Measurements from ENCODE around the gene NOL6.

Gene NOL6

DNA sequence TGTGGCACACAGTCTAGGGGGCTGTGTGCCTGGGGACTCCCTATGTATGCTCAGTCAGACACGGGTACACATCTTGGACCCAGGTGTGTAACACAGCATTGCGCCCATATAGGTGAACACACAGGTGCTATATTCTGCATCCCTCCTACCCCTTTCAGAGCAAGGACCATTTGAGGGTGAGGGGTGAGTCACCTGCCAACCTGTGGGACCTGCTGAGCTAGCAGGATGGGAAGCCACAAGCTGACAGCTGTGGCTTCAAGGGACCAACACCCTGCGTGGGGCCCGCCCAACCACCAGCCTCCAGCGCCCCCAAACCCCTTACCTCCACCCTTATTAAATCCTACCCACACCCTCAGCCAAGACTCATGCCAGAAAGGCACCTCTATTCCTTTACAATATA is 56.7 kb downstream of the NOL6 start:
- FAIRE-seq (no peak), DNase-seq (ENCODE audit: insufficient read length, low spot score) (no peak)
- TF ChIP-seq SPI1 (IDR thresholded peaks at IDR 0.05; ENCODE audit: low read depth, low read length) (no peak), PAX5 (IDR thresholded peaks at IDR 0.05; ENCODE audit: insufficient read depth, low read length, severe bottlenecking) (no peak)

DNA sequence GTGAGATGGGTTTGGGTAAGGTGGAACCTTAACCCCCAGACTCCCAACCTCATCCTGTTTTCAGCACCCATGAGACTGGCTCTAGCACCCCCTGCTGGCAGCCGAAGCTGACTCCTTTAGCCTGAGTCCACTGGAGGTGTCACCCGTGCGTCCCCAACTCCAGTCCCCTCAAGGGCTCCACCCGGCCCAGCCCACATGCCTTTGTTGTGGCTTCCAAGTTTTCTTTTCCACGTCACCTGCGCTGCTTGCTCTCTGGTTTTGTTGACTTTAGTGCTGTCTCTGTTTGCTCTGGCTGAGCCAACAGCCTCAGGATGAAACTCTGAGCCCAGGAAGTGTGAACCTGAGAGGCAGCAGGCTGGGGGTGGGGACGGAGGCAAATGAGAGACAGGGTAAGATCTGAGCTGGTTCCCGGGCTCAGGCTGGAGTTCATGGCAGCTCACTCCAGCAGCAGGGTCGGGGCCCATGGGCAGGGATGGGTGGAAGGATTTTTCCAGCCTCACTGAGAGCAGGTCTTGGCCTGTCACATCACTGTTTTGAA is 58.2 kb downstream of the NOL6 start:
- TF ChIP-seq POLR2A (IDR thresholded peaks at IDR 0.05; ENCODE audit: low read depth, low read length): no peak
- no peak for TF ChIP-seq TAF1 (IDR thresholded peaks at IDR 0.05; ENCODE audit: low read depth, low read length)
- no peak for TF ChIP-seq POU2F2 (IDR thresholded peaks at IDR 0.05; ENCODE audit: low read depth, low read length)
- TF ChIP-seq SPI1 (IDR thresholded peaks at IDR 0.05; ENCODE audit: low read depth, low read length): no peak
- no peak for TF ChIP-seq POLR2AphosphoS5 (IDR thresholded peaks at IDR 0.05; ENCODE audit: low read depth, low read length)
- no peak for TF ChIP-seq PAX5 (IDR thresholded peaks at IDR 0.05; ENCODE audit: insufficient read depth, low read length, severe bottlenecking)
- peak; percentile 76 for DNase-seq (ENCODE audit: insufficient read length, low spot score)
- peak; percentile 58 for FAIRE-seq

DNA sequence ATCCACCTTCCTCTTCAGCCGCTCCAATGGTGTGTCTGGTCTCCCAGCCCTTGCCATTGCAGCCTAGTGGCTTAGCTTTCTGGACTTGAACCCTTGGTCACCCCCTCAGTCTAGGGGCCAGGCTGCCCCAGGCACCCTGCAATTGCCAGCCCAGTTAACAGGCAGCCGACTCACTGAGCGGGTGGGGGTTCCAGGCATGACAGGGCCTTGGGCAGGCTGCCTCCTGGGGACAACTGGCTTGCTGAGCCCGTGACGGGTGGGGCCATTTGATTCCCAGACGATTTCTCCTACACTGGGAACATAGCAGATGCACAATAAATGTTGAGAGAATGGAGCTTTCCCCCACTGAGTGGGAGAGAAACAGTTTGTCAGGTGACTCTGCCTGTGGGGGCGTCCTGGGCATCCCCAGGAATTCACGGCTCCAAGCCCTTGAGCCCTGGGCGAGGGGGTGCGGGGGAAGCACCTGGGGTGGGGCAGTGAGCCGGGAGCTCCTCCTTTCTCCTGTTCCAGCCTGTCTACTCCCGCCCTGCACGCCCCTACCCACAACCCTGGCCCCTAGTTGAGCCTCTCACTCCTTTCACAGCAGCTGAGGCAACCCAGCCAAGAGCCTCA is 58.7 kb downstream of the NOL6 start:
- no peak for FAIRE-seq
- no peak for TF ChIP-seq PAX5 (IDR thresholded peaks at IDR 0.05; ENCODE audit: insufficient read depth, low read length, severe bottlenecking)
- TF ChIP-seq TAF1 (IDR thresholded peaks at IDR 0.05; ENCODE audit: low read depth, low read length): no peak
- no peak for TF ChIP-seq POLR2A (IDR thresholded peaks at IDR 0.05; ENCODE audit: low read depth, low read length)
- TF ChIP-seq POLR2AphosphoS5 (IDR thresholded peaks at IDR 0.05; ENCODE audit: low read depth, low read length): no peak
- no peak for TF ChIP-seq POU2F2 (IDR thresholded peaks at IDR 0.05; ENCODE audit: low read depth, low read length)
- no peak for TF ChIP-seq SPI1 (IDR thresholded peaks at IDR 0.05; ENCODE audit: low read depth, low read length)
- no peak for DNase-seq (ENCODE audit: insufficient read length, low spot score)

DNA sequence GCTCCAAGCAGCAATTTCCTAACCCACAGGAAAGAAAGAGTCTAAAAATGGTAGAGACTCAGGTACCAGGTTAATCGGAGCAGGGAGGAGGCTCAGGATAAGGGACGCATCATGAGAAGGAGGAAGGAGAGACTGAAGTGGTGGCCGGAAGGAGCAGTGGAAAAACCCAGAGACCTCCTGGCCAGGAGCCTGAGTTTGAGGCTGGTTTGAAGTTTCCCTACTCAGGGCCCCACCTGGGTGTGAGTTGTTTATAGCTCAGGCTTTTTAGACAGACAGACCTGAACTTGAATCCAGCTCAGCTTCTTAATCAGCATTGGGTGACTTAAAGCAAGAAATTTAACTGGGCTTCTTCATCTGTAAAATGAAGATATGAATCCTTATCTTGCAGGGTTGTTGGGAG is 59.5 kb downstream of the NOL6 start:
- no peak for FAIRE-seq

More for the DNA sequence above, 59.5 kb downstream of the NOL6 start:
- DNase-seq (ENCODE audit: insufficient read length, low spot score): no peak
- TF ChIP-seq POU2F2 (IDR thresholded peaks at IDR 0.05; ENCODE audit: low read depth, low read length) (no peak), PAX5 (IDR thresholded peaks at IDR 0.05; ENCODE audit: insufficient read depth, low read length, severe bottlenecking) (no peak), POLR2AphosphoS5 (IDR thresholded peaks at IDR 0.05; ENCODE audit: low read depth, low read length) (no peak), POLR2A (IDR thresholded peaks at IDR 0.05; ENCODE audit: low read depth, low read length) (no peak), TAF1 (IDR thresholded peaks at IDR 0.05; ENCODE audit: low read depth, low read length) (no peak), SPI1 (IDR thresholded peaks at IDR 0.05; ENCODE audit: low read depth, low read length) (no peak)
